GM18502 (cell line): Measurements from ENCODE around the gene FBXL7.

Experiments
- ATAC-seq: cut with Tn5 transposase; IDR thresholded peaks from one replicate; pipeline ENCODE4 v1.9.1; 2021; ENCODE audit warnings: mild to moderate bottlenecking; ENCODE audit not compliant: unreplicated experiment, poor library complexity

The FBXL7 gene

DNA sequence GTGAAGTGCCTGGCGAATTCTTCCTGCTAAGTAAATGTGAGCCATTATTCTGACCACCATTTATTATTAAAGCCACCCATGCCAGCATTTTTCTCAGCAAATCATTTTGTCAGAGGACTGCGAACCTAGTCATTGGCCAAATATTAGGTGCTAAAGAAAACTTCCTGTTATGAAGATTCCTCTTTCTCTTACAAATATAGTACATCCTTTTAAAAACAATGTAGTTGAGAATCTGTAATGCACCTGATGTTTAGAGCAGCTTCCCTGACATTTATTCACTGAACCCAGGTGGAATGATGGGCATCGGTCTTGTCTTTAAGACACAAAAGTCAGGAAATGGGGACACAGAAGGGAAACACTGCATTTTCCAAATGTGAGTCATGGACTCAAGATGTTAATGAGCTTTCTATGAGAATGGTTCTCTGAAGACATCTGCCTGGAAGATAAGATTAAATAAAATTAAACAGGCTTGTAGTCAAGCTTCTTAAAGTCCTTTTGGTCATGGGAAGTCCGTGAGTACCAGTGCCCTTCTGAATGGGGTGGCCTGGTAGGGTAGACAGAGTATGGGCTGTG, 290.6 kb downstream of the FBXL7 start:
- no peak for ATAC-seq

DNA sequence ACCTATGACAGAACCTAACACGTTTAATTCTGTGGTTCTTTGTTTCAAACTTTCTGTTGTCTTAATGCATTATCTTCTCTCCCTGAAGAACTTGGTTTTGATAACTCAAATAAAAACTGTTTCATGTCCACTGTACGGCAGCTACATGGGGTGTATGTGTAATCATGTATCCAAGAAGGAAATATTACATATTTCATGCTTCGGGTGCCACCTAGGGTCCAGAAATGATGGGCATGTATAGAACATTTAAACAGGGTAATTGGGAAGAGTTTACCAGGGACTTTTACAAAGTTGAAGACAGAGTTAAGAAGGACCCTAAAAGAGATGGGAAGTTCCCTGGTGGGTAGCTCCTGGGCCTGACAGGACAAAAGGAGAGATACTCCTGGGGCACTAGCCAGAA, 291.3 kb downstream of the FBXL7 start:
- no peak for ATAC-seq

DNA sequence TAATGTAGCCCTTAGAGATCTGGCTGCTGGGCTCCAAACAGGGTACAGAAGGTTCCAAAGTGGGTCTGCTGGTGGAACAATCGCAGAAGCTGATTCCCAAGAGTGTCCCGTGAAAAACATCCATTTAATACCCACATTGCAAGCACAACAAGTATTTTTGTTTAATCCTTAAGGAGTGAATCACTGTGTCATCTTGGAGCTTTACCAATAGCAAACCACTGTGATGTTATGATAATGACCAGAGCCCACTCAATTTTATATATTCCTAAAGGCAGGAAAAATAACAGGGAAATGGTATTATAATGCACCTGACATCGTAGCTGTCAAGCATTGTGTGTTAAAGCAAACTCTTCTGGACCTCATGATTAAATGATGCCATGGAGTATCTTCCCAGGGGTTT, 291.9 kb downstream of the FBXL7 start:
- ATAC-seq: no peak

DNA sequence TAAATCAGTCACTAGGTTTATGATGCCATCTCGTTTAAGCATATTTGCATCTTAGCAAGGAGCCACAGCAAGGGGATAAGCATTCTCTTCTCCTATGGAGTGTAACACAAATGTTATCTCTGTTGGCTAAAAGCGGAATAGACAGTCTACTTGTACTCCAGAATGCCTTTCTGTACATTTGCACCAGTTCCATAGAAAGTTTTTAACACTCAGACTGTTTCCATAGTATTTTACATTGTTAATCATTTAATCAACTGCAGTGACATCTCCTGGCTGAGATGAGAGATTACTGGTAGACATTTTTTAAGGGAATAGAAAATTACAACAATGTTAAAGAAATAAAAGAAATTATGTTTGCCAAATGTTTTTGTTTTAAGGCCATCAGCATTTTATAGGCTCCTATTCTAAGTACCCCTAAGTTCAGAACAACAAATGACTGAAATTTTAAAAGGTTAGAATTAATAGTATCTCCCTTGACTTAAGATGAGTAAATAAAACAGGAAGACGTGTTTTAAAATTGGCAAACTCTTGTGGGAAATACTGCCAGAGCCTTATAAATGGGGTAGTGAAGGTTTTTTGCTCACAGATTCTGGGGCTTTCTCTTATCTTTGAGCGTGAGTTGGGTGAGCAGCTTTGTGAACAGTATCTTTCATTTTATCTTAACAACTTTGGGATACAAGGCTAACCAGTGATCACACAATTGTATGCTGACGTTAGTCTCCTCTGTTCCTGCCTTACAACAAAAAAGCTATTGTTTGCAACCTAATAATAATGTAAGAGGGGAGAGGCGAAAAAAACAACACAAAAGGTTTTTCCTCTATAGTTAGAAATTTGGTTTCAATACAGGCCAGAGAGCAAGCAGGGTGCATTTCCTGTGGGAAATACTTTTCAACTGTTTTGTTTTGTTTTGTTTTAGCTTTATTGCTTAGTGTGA, 294.3 kb downstream of the FBXL7 start:
- ATAC-seq: no peak

DNA sequence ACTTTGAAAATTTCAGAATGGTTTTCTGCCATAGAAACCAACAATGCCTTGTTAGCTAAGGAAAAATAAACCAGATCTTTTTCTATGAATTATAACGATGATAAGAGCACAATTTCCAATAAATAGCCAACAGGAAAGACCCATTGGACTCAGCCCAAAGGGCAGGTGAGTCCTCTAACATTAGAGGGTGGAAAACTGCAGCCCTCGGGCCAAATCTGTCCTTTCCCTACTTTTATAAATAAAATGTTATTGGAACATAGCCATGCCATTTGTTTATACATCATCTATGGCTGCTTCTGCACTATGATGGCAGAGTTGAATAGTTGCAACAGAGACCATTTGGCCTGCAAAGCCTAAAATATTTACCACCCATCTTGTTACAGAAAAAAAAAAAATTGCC, 296.1 kb downstream of the FBXL7 start:
- ATAC-seq: no peak

- ATAC-seq: no peak
These were observed 296.6 kb downstream of the FBXL7 start for GRCh38 chr5:15796557-15796956.

DNA sequence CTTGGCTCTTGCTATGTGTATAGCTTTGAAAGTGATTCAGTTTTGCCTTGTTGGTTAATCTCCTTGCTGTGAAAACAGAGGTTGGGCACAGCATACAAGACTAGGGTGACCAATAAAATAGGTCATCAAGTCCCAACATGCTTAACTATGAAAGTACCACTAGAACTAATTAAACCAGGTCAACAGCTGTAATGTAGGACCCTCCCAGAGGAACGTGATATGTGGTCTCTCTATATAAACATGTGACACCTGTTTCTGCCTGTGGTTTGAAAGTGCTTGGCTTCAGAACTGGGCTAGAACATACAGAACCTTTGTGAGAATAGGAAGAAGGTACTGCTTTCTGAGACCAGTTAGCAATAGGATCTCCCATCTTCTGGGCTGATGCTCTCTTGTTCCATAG, 297.1 kb downstream of the FBXL7 start:
- no peak for ATAC-seq

GRCh38 chr5:15798006-15798405, 298.0 kb downstream of the FBXL7 start:
- ATAC-seq: no peak

GRCh38 chr5:15799014-15799413, 299.0 kb downstream of the FBXL7 start:
- ATAC-seq: no peak

DNA sequence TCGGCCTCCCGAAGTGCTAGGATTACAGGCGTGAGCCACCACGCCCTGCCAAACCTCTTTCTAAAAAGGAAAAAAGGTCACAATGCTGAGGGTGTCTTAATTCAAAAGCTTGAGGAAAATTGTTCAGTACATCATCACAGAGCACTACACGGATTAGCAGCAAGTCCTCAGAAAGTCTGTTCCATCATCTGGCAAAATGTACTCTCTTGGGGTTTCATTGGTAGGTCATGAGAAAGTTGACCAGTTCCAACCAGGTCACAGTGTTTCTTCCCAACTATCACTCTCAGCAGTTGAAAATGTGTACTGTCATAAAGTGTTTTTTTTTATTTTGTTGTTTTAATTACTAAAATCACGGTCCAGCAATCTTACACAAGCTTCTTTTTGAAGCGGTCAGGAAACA, 299.6 kb downstream of the FBXL7 start:
- ATAC-seq: no peak

GRCh38 chr5:15803280-15803679, 303.3 kb downstream of the FBXL7 start:
- no peak for ATAC-seq

- no peak for ATAC-seq
These were observed 306.6 kb downstream of the FBXL7 start for GRCh38 chr5:15806613-15807012.

DNA sequence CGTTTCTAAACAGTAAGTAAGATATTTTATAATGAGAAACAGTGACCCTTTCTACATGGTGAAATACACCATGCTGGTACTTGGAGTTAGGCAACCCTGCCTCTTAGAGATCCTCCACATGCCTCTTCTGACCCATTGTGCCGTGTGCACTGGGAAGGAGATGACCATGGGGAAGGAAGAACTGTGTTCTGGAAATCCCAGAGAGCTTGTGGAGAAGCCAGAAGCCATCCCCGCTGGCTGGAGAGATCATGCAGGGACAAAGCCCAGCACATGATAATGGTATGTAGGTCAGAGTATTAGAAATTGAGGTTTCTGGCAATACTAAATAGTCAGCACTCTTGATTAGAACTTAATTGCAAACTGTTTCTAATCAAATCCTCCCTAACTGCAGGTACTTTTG, 307.3 kb downstream of the FBXL7 start:
- ATAC-seq: no peak

DNA sequence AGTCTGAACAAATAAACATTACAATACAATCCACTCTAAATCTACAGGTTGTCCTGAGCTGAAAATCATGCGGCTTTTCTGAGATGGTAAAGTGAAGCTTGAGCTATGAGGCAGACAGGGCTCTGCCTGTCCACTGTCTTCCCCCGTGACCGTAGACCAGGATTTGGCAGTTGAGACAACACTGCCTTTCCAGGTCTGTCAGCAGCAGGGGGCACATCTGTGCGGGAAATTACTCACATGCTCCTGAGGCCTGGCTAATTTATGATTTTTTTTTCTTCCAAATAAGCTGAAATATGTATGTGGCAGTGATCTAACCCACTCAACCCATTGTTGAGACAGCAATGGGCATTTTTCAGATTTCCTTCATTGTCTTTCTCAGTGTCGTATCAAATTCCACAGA, 307.9 kb downstream of the FBXL7 start:
- no peak for ATAC-seq

DNA sequence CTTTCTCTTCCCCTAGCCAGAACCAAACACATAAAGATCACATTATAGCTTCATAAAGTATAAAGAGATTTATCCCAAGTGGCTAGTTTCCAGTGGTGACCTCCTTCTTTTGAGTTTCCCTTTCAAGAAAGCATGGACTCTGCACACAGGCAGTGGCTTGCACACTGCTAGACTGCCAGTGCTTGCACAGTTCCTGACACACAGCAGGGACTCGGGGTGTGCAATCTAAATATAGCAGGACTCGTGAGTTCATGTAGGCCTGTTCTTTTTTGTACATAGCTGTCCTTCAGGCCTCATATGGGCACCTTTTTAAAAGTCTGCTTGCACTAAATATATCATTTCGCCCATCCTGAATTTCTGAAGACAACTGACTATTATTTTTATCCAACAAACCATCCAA, 308.6 kb downstream of the FBXL7 start:
- no peak for ATAC-seq

- ATAC-seq: no peak
These were observed 319.6 kb downstream of the FBXL7 start for GRCh38 chr5:15819617-15820016.

DNA sequence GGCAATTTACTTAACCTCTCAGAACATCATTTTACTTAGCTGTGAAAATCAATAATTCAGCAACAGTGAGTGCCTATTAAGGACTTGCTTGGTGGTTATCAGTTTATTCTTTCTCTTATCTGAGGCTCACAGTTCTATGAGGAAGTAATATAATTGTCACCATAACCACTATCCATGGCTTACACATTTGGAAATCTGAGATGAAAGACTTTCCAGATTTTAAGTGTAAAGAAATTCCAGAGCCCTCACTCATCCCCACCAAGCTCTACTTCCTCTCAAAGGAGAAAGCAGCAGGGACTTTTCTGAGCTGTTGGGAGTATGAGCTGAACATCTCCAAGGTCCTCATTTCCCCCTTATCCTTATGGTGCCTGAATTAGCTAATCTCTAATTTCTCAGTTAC, 321.5 kb downstream of the FBXL7 start:
- ATAC-seq: no peak

GRCh38 chr5:15823398-15823797, 323.4 kb downstream of the FBXL7 start:
- ATAC-seq: no peak

DNA sequence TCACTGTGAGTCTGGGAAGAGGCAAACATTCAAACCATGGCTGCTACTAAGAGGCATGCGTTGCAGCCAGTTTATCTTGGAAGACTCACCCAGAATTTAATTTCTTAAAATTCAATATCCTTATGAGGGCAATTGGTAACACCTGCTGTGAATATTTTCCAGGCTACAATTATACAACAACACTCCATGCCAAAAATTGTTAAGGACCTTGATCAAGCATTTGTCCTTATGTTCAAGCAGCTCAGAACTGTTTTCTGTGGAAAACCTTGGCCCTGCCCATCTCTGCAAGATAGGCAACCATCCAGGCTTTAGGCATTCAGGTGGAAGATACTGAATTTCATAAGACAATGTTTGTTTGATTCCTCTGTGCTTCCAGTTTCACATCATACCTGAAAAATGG, 327.8 kb downstream of the FBXL7 start:
- ATAC-seq: no peak

DNA sequence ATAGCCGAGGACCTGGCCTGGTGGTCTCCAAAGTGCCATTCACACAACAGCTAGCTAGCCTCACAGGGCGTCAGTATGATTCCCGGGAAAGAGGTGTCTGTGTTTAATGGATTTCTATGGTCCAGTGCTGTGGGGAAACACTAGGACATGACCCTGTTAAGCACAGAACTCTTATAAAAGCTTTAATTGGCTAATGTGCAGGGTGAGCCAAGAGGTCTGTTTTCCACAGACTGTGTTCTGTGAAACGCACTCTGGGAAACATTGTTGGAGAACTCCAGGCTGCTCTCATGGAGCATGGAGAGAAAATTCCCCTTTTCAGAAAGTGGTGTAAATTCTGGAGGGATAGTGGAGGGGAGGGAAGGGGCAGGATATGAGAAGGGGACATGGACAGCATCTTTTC, 331.4 kb downstream of the FBXL7 start:
- no peak for ATAC-seq

DNA sequence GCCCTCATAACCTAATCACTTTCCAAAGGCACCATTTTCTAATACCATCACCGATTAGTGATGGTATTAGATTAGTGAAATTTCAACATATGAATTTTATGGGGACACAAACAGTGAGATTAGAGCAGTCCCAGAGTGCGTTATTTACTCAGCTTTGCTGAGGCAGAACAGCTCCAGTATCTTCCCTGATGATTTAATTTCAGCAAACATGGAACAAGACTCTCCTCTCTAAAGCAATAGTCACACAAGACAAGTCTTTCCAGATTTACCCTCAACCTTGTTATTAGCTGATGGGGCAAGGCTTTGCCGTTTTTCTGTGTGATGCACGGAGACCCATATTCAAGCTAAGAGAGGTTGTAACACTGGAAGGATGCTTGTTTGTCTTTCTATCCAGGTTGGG, 333.4 kb downstream of the FBXL7 start:
- no peak for ATAC-seq
